HEK293T (cell line): ENCODE results near the gene VSIG10L.

Experiments
- CTCF ChIA-PET: fragments of 350-600 bp; formaldehyde crosslinking; extraction: SDS; loops from one replicate; lab custom pipeline; 2021; ENCODE audit warnings: antibody characterized with exemption, inconsistent platforms; lab: Yijun Ruan, JAX
- POLR2A ChIA-PET: fragments of 350-600 bp; formaldehyde crosslinking; extraction: SDS; loops from one replicate; lab custom pipeline; 2020; ENCODE audit warnings: antibody characterized with exemption, inconsistent platforms; lab: Yijun Ruan, JAX
- DNase-seq: peaks from one replicate; pipeline ENCODE4 v3.0.0; 2012; ENCODE audit warnings: mixed read lengths; ENCODE audit errors: extremely low spot score
- ARNT ChIP-seq: fragments of 450-650 bp; IDR thresholded peaks from 2 replicates; pipeline ENCODE4 v1.6.1; 2017; ENCODE audit warnings: mild to moderate bottlenecking
- BHLHE40 ChIP-seq: fragments of 450-650 bp; IDR thresholded peaks from 2 replicates; pipeline ENCODE4 v1.6.1; 2016; ENCODE audit warnings: mild to moderate bottlenecking, moderate library complexity, borderline replicate concordance
- CTBP1 ChIP-seq: fragments of 450-650 bp; IDR thresholded peaks from 2 replicates; pipeline ENCODE4 v1.6.1; 2016; ENCODE audit warnings: borderline replicate concordance
- ELF4 ChIP-seq: fragments of 450-650 bp; IDR thresholded peaks from 2 replicates; pipeline ENCODE4 v1.6.1; 2017; ENCODE audit warnings: antibody characterized with exemption
- FOXA1 ChIP-seq: fragments of 450-650 bp; IDR thresholded peaks from 2 replicates; pipeline ENCODE4 v1.6.1; 2016; ENCODE audit warnings: mild to moderate bottlenecking
- FOXK2 ChIP-seq: fragments of 450-650 bp; IDR thresholded peaks from 2 replicates; pipeline ENCODE4 v1.6.1; 2016; ENCODE audit warnings: mild to moderate bottlenecking
- FOXM1 ChIP-seq: fragments of 450-650 bp; IDR thresholded peaks from 2 replicates; pipeline ENCODE4 v1.6.1; 2017; ENCODE audit warnings: mild to moderate bottlenecking, borderline replicate concordance
- HDGF ChIP-seq: fragments of 450-650 bp; IDR thresholded peaks from 2 replicates; pipeline ENCODE4 v1.6.1; 2017; ENCODE audit warnings: antibody characterized with exemption, borderline replicate concordance
- L3MBTL2 ChIP-seq: fragments of 450-650 bp; conservative IDR thresholded peaks from 2 replicates; pipeline ENCODE4 v1.6.1; 2016; ENCODE audit warnings: mild to moderate bottlenecking
- LEF1 ChIP-seq: fragments of 450-650 bp; IDR thresholded peaks from 2 replicates; pipeline ENCODE4 v1.6.1; 2017; ENCODE audit warnings: mild to moderate bottlenecking, borderline replicate concordance
- NFRKB ChIP-seq: fragments of 450-650 bp; IDR thresholded peaks from 2 replicates; pipeline ENCODE4 v1.6.1; 2016; ENCODE audit warnings: mild to moderate bottlenecking, moderate library complexity
- SP1 ChIP-seq: fragments of 450-650 bp; IDR thresholded peaks from 2 replicates; pipeline ENCODE4 v1.6.1; 2017
- SUZ12 ChIP-seq: fragments of 450-650 bp; IDR thresholded peaks from 2 replicates; pipeline ENCODE4 v1.6.1; 2016; ENCODE audit warnings: mild to moderate bottlenecking
- TARDBP ChIP-seq: fragments of 450-650 bp; IDR thresholded peaks from 2 replicates; pipeline ENCODE4 v1.6.1; 2016
- ZNF384 ChIP-seq: fragments of 450-650 bp; IDR thresholded peaks from 2 replicates; pipeline ENCODE4 v1.6.1; 2016
- TF ChIP-seq, protein P1 (sequence below): fragments of 450-650 bp; IDR thresholded peaks from 2 replicates; pipeline ENCODE4 v1.6.1; 2016

VSIG10L gene

DNA sequence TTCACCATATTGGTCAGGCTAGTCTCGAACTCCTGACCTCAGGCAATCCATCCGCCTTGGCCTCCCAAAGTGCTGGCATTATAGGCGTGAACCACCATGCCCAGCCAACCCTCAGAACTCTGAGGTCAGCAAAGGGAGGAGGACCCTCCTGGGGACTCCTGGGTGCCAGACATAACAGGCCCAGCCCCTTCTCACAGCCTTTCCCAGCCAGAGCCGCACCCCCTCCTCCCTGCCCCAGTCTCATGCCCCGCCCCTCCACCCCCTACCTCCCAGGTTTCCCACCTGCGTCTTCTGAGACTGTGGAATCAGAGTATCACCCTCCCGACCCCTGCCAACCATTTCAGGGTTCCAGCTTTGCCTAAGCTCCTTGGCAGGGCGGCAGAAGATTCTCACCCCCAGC lies 25.3 kb downstream of the VSIG10L start:
- ChIA-PET CTCF (no interaction called here), POLR2A (no interaction called here)
- no peak for TF ChIP-seq ZNF384
- no peak for TF ChIP-seq FOXK2
- no peak for TF ChIP-seq BHLHE40
- no peak for TF ChIP-seq SUZ12
- no peak for TF ChIP-seq L3MBTL2
- TF ChIP-seq NFRKB, result no peak
- TF ChIP-seq TARDBP, result no peak
- TF ChIP-seq FOXM1, result no peak
- TF ChIP-seq SP1, result no peak
- TF ChIP-seq, protein P1, sequence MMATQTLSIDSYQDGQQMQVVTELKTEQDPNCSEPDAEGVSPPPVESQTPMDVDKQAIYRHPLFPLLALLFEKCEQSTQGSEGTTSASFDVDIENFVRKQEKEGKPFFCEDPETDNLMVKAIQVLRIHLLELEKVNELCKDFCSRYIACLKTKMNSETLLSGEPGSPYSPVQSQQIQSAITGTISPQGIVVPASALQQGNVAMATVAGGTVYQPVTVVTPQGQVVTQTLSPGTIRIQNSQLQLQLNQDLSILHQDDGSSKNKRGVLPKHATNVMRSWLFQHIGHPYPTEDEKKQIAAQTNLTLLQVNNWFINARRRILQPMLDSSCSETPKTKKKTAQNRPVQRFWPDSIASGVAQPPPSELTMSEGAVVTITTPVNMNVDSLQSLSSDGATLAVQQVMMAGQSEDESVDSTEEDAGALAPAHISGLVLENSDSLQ, result no peak
- no peak for TF ChIP-seq FOXA1
- no peak for TF ChIP-seq ELF4
- TF ChIP-seq LEF1, result no peak
- DNase-seq, result no peak

DNA sequence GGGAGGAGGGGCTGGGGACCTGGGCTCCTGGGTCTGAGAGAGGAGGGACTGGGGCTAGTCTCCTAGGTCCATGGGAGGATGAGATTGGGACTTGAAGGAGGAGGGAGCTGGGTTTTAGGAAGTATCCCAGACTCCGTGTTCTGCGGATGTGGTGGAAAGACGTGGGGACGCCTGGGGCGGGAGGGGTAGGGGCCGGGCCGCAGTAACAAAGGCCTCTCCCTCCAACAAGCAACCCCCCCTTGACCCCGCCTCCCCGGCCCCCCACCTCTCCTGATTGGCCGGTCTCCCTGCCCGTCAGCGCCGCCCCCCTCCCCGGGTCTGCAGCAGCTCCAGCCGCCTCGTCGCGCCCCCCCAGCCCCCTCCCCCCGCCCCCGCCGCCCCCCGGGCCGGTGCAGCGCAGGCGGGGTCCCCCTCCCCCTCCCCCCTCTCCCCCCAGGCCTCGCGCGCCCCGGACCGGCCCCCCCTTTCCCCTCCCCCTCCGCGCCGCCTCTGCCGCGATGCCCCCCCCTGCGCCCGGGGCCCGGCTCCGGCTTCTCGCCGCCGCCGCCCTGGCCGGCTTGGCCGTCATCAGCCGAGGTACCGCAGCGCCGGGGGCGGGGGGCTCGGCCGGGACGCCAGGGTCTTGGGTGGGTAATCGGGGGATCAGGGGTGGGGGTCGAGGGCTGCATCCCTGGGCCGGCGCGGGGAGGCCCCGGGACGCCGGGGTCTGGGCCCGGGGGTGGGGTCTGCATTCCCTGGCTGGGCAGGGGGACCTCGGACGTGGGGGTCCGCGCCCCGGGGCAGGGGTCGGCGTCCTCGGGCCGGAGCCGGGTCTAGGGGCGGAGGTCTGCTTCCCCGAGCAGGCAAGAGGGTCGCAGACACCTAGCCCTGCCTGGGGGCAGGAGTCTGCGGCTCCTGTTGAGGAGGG lies 30.3 kb downstream of the VSIG10L start, which contains the start of gene IGLON5:
TSS of gene IGLON5 (plus strand) at position 294 of the 907 bp plus-strand sequence. CDS start at position 498, 204 bp downstream.
- peak; percentile 49 for DNase-seq
- POLR2A ChIA-PET, result no interaction called here
- CTCF ChIA-PET, result no interaction called here
- TF ChIP-seq LEF1 (no peak), HDGF (no peak), FOXA1 (no peak), ZNF384 (no peak), FOXM1 (no peak), CTBP1 (no peak), BHLHE40 (no peak), FOXK2 (no peak), TARDBP (no peak), SUZ12 (no peak), ARNT (no peak), NFRKB (no peak), ELF4 (no peak), SP1 (no peak), L3MBTL2 (no peak)
- TF ChIP-seq, protein P1, result no peak

DNA sequence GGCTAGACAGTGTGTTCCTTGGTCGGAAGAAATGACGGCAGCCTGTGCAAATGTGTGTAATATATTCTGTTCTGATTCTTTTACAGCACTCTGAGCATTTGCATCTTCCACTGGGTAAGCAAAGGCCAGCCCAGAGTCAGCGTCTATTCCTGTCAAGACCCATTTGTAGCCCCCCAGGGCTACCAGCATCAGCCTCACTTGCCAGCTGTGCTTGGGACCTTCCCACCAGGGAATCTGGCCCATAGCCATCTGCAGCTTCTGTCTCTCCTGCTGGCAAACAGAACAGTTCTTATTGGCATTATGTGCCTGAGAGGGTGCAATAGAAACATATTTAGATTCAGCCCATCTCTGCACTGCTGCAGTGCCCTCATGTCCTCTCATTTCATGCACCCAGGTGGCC lies 36.5 kb downstream of the VSIG10L start:
- ChIA-PET POLR2A (no interaction called here), CTCF (no interaction called here)
- DNase-seq, result no peak
- no peak for TF ChIP-seq L3MBTL2
- TF ChIP-seq ZNF384, result no peak
- no peak for TF ChIP-seq CTBP1
- TF ChIP-seq ELF4, result no peak
- TF ChIP-seq SP1, result no peak
- no peak for TF ChIP-seq FOXA1
- no peak for TF ChIP-seq NFRKB
- TF ChIP-seq LEF1, result no peak
- no peak for TF ChIP-seq HDGF
- no peak for TF ChIP-seq TARDBP
- TF ChIP-seq SUZ12, result no peak
- TF ChIP-seq FOXK2, result no peak
- TF ChIP-seq BHLHE40, result no peak
- TF ChIP-seq, protein P1, result no peak
- no peak for TF ChIP-seq FOXM1
- TF ChIP-seq ARNT, result no peak

DNA sequence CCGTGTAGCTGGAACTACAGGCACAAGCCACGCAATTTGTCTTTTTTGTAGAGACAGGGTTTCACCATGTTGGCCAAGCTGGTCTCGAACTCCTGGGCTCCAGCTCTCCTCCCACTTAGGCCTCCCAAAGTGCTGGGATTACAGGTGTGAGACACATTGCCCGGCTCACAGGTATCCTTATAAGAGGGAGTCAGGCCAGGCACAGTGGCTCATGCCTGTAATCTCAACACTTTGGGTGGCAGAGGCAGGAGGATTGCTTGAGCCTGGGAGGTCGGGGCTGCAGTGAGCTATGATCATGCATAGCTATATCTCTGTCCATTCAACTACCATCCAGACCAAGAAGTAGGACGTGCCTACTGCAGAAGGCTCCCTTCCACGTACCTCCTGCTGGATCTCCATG lies 40.7 kb downstream of the VSIG10L start:
- no peak for DNase-seq
- ChIA-PET CTCF (no interaction called here), POLR2A (no interaction called here)
- TF ChIP-seq FOXK2, result no peak
- TF ChIP-seq SUZ12, result no peak
- no peak for TF ChIP-seq TARDBP
- no peak for TF ChIP-seq ELF4
- TF ChIP-seq HDGF, result no peak
- TF ChIP-seq ZNF384, result no peak
- no peak for TF ChIP-seq ARNT
- TF ChIP-seq L3MBTL2, result no peak
- no peak for TF ChIP-seq BHLHE40
- no peak for TF ChIP-seq FOXM1
- no peak for TF ChIP-seq CTBP1
- no peak for TF ChIP-seq LEF1
- no peak for TF ChIP-seq SP1
- no peak for TF ChIP-seq FOXA1
- TF ChIP-seq, protein P1, result no peak
- no peak for TF ChIP-seq NFRKB
